Skin of body (tissue), 2 donors: ENCODE data around the gene CEACAM16. TPM values are rescaled to one million over a fixed set of nuclear protein-coding genes. Genes with fewer than 3 reads are reported as not detected.
A peak's percentile ranks its signal among the peaks of the same experiment; 100 is the strongest.

ENCODE experiments used
- DNase-seq: peaks from one replicate; lab custom pipeline; 2025; lab: John Stamatoyannopoulos, UW
- total RNA-seq: library from RNA; depleted of rRNA; stranded (reverse); fragments of >200 nt; gene quantifications from one replicate; pipeline ENCODE4 v1.2.3, GENCODE V29; 2014

CEACAM16 gene
- total RNA-seq, 1 donor from 2014 or later, result not detected

- DNase-seq, result peak; percentile 79
Observed at GRCh38 chr19:44745341-44745831, 46.4 kb downstream of the CEACAM16 start.

GRCh38 chr19:44745887-44746600 lies 47.1 kb downstream of the CEACAM16 start:
- no peak for DNase-seq

- no peak for DNase-seq
Observed at GRCh38 chr19:44746616-44746945, 47.6 kb downstream of the CEACAM16 start.

- peak; percentile 89 for DNase-seq
Observed at GRCh38 chr19:44746946-44747738, 48.2 kb downstream of the CEACAM16 start.

- peak; percentile 71 for DNase-seq
Observed at GRCh38 chr19:44747739-44748425, 48.9 kb downstream of the CEACAM16 start.

- no peak for DNase-seq
Observed at GRCh38 chr19:44748426-44749254, 49.7 kb downstream of the CEACAM16 start, which contains the start of gene BCL3. TSS of gene BCL3 (plus strand) at chr19:44748708. CDS start at chr19:44748791, 83 bp downstream.

GRCh38 chr19:44749292-44749691 lies 50.3 kb downstream of the CEACAM16 start:
- no peak for DNase-seq

GRCh38 chr19:44749994-44750393 lies 51.0 kb downstream of the CEACAM16 start:
- DNase-seq, result no peak

- DNase-seq, result no peak
Observed at GRCh38 chr19:44752123-44752815, 53.3 kb downstream of the CEACAM16 start.

- peak; percentile 78 for DNase-seq
Observed at GRCh38 chr19:44752816-44753625, 54.1 kb downstream of the CEACAM16 start.

- DNase-seq, result no peak
Observed at GRCh38 chr19:44753626-44753931, 54.6 kb downstream of the CEACAM16 start.

GRCh38 chr19:44753932-44754749 lies 55.2 kb downstream of the CEACAM16 start:
- DNase-seq, result no peak

- no peak for DNase-seq
Observed at GRCh38 chr19:44754750-44755080, 55.8 kb downstream of the CEACAM16 start.

GRCh38 chr19:44755219-44755618 lies 56.3 kb downstream of the CEACAM16 start:
- DNase-seq, result no peak

GRCh38 chr19:44756089-44756562 lies 57.2 kb downstream of the CEACAM16 start:
- DNase-seq, result no peak

GRCh38 chr19:44757057-44757734 lies 58.2 kb downstream of the CEACAM16 start:
- DNase-seq, result no peak

- DNase-seq, result peak; percentile 35
Observed at GRCh38 chr19:44757735-44758505, 59.0 kb downstream of the CEACAM16 start.

- DNase-seq, result no peak
Observed at GRCh38 chr19:44758596-44758995, 59.6 kb downstream of the CEACAM16 start.
